GM20000 (cell line): ENCODE results near the gene ZNF747.

ENCODE experiments used
- DNase-seq: peaks from one replicate; pipeline ENCODE4 v3.0.0; 2012; ENCODE audit warnings: low spot score
- TF ChIP-seq, protein P1 (sequence below): IDR thresholded peaks from 2 replicates; pipeline ENCODE4 v1.5.1; 2012; ENCODE audit warnings: mild to moderate bottlenecking, control low read depth; ENCODE audit errors: extremely low read depth, missing control alignments

The ZNF747 gene

DNA sequence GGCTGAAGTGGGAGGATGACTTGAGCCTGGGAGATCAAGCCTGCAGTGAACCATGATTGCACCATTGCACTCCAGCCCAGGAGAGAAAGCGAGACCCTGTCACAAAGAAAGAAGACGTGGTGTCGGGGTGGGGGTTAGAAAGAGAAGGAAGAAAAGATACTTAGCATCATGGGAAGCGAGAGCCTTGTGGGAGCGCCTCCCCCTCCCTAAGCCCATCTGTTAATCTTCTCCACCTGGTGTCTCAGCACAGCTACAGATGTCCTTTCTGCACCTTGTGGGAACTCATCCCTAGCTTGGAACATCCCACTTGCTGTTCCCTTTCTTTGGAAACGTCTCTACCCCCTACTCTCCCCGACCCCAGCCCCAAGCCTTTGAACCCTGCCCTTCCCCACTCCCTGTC lies 30.9 kb upstream of the ZNF747 start:
- DNase-seq, result no peak
- TF ChIP-seq, protein P1, sequence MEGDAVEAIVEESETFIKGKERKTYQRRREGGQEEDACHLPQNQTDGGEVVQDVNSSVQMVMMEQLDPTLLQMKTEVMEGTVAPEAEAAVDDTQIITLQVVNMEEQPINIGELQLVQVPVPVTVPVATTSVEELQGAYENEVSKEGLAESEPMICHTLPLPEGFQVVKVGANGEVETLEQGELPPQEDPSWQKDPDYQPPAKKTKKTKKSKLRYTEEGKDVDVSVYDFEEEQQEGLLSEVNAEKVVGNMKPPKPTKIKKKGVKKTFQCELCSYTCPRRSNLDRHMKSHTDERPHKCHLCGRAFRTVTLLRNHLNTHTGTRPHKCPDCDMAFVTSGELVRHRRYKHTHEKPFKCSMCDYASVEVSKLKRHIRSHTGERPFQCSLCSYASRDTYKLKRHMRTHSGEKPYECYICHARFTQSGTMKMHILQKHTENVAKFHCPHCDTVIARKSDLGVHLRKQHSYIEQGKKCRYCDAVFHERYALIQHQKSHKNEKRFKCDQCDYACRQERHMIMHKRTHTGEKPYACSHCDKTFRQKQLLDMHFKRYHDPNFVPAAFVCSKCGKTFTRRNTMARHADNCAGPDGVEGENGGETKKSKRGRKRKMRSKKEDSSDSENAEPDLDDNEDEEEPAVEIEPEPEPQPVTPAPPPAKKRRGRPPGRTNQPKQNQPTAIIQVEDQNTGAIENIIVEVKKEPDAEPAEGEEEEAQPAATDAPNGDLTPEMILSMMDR, result no peak

DNA sequence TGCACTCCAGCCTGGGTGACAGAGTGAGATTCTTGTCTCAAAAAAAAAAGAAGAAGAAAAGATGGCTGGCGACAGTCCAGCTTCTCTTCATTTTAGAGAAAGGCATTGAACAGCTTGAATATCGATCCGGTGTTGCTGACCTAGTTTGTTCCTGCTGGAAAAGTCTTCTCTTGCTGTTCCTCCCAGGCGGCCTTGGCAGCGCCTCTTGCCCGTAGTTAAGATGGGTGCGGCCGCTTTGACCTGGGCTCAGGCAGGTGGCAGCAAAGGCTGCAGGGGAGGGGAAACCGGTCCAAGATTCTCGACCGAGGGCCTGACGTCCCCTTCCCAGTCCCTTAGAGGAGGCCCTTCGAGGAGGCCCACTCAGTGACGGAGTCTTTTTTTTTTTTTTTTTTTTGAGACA lies 27.4 kb upstream of the ZNF747 start:
- DNase-seq, result no peak
- TF ChIP-seq, protein P1, result no peak

DNA sequence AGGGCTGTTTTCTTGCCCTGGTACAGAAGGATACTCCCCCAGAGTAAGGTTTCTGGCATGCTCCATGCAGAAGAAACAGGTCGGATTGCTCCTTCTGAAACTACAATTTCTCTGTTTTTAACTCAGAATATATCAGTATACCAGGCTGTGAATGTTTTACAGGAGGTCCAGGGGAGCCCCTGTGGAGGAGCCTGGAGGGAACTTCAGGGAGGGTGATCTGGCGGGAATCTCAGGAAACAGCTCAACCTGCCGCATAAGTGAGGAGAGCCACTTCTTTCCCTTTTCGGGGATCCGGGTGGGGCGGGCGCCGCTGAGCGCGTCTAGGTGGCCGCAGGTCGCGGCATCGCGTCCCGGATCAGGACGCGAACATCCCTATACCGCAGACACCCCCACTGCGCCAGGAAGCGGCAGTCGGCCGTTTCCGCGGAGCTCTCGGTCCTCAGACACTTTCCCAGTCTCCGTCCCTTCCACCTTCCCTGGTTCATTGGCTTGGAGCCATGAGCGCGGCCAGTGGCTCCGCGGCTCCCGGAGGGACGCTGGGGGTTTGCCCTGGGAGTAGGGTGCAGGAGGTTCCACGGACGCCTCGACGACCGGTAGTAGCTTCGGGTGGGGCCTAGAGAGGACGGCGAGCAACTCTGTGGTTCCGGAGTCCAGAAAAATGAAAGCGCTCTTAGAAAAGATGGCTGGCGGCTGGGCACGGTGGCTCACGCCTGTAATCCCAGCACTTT lies 26.6 kb upstream of the ZNF747 start:
- peak; percentile 37 for DNase-seq
- TF ChIP-seq, protein P1, result no peak

DNA sequence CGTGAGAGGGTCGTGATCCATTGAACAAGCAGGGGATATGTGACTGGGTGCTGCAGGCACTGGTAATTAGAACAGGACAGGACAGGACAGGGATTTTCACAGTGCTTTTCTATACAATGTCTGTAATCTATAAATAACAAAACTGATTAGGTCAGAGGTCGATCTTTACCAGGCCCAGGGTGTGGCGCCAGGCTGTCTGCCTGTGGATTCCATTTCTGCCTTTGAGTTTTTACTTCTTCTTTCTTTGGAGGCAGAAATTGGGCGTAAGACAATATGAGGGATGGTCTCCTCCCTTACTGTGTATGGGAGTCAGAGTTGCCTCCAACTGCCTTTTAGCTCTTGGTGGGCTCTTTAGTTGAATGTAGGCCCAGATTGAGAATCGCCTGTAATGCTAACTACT lies 25.0 kb upstream of the ZNF747 start:
- TF ChIP-seq, protein P1, result no peak
- no peak for DNase-seq

DNA sequence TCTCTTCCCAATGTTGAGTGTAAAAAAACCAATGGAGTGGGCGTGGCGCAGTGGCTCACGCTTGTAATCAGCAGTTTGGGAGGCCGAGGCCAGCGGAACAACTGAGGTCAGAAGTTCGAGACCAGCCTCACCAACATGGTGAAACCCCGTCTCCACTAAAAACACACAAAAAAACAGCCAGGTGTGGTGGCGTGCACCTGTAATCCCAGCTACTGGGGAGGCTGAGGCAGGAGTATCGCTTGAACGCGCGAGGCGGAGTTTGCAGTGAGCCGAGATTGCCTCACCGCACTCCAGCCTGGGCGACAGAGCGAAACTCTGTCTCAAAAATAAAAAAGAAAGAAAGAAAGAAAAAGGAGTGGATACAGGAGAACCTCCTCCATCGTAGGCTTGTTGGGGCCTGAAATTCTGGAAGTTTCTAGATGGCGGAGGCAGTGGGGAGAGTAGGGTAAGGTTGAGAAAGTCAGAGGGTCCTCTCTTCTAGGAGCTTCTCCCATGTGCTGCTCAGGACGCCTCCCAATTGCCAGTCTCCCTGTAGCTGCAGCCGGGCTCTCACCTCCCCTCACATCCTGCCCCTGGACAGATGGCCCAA lies 24.2 kb upstream of the ZNF747 start:
- TF ChIP-seq, protein P1, result no peak
- DNase-seq, result no peak

DNA sequence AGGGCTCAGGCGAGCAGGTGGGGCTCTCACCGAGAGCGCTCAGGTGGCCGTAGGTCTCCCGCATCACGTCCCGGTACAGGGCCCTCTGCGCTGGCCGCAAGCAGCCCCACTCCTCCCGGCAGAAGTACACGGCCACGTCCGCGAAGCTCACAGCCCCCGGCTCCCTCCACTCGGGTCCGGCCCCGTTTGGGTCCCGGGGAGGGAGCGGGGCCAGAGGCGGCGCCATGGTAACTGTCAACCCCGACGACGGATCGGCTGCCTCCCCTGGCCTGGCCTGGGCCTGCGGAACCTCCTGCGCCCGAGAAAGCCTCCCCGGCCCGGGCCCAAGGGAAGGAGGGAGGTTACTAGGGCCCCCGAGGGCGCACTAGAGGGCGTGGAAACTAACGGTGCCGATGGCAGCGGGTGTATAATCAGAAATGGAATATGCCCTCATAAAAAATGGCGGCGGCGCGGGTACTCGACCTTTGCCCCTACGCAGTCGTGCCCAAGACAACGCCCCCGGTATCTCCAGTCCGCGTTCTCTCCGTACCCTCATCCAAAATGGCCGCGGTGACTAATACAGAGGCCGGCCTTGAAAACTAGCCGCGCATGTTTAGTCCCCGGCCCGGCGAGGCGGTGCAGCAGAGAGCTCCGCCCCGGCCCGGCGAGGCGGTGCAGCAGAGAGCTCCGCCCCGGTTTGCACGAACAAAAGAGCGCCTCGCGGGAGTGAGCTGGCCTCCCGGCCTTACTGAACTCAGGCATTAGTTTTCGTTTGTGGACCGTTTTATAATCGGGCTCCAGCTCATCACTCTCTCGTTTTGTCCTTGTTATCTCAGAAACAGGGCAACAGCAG lies 23.5 kb upstream of the ZNF747 start, which contains the start of gene ZNF764:
Gene ZNF764, minus strand, starts transcription at position 418 of the 832 bp plus-strand sequence. Its CDS starts 192 bp downstream, at position 226.
- peak; percentile 96 for DNase-seq
- TF ChIP-seq, protein P1, result no peak

DNA sequence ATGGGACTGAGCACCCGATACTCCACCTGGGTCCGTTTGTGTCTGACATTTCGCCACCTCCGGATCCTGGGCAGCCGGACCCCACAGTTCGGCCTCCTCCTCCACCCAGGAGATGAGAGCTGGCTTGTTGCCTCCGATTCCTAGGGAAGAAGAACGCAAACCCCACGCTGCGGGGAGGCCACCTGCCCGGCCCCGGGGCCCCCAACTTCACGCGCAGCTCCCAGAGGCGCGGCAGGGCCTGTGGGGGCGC lies 23.0 kb upstream of the ZNF747 start:
- TF ChIP-seq, protein P1, result no peak
- peak; percentile 60 for DNase-seq
